Astrocyte (in vitro differentiated cells and primary cell): ENCODE measurements around the gene FAM53B. TPM values are rescaled to one million over a fixed set of nuclear protein-coding genes. Genes with fewer than 3 reads are reported as not detected.

ENCODE experiments used
- DNase-seq: peaks from one replicate; pipeline ENCODE4 v3.0.0-alpha.2; 2010; ENCODE audit warnings: low read depth
- FAIRE-seq: peaks from 2 replicates; lab custom pipeline; 2011; peaks lifted over from hg19 to GRCh38; lab: Jason Lieb, UNC
- H2AFZ ChIP-seq: 2 replicates; pipeline ENCODE4 v1.6.0; 2012; ENCODE audit warnings: low read depth, low read length, inconsistent platforms
- H3K27ac ChIP-seq: 2 replicates; pipeline ENCODE4 v1.5.1; 2011; ENCODE audit warnings: low read depth, low read length, inconsistent platforms
- H3K27me3 ChIP-seq: 2 replicates; pipeline ENCODE4 v1.6.0; 2011; ENCODE audit warnings: low read length, inconsistent platforms; ENCODE audit not compliant: insufficient read depth
- H3K36me3 ChIP-seq: 2 replicates; pipeline ENCODE4 v1.5.1; 2011; ENCODE audit warnings: low read length, inconsistent platforms; ENCODE audit not compliant: insufficient read depth
- H3K4me1 ChIP-seq: 2 replicates; pipeline ENCODE4 v1.5.1; 2011; ENCODE audit warnings: low read length, inconsistent platforms; ENCODE audit not compliant: insufficient read depth
- H3K4me2 ChIP-seq: 2 replicates; pipeline ENCODE4 v1.6.0; 2012; ENCODE audit warnings: low read length, inconsistent platforms
- H3K4me3 ChIP-seq: 2 replicates; pipeline ENCODE4 v1.5.1; 2011; ENCODE audit warnings: low read depth, mild to moderate bottlenecking, low read length, inconsistent platforms; ENCODE audit not compliant: insufficient read depth
- H3K79me2 ChIP-seq: 2 replicates; pipeline ENCODE4 v1.6.0; 2012; ENCODE audit warnings: mild to moderate bottlenecking, low read length, inconsistent platforms; ENCODE audit not compliant: insufficient read depth
- H3K9ac ChIP-seq: 2 replicates; pipeline ENCODE4 v1.6.0; 2012; ENCODE audit warnings: mild to moderate bottlenecking, low read length, inconsistent platforms
- H3K9me3 ChIP-seq: 2 replicates; pipeline ENCODE4 v1.5.1; 2012; ENCODE audit warnings: low read depth, mild to moderate bottlenecking, low read length, inconsistent platforms; ENCODE audit not compliant: insufficient read depth
- H4K20me1 ChIP-seq: 2 replicates; pipeline ENCODE4 v1.6.0; 2012; ENCODE audit warnings: low read length, inconsistent platforms; ENCODE audit not compliant: insufficient read depth
- H3K27ac Mint-ChIP-seq: one replicate; pipeline ENCODE4 v1.8.0; 2021; ENCODE audit warnings: mild to moderate bottlenecking, mixed read lengths; ENCODE audit not compliant: unreplicated experiment
- H3K27me3 Mint-ChIP-seq: one replicate; pipeline ENCODE4 v1.8.0; 2021; ENCODE audit warnings: low read depth, mixed read lengths; ENCODE audit not compliant: unreplicated experiment
- H3K36me3 Mint-ChIP-seq: one replicate; pipeline ENCODE4 v1.8.0; 2021; ENCODE audit warnings: low read depth, mixed read lengths; ENCODE audit not compliant: unreplicated experiment
- H3K4me1 Mint-ChIP-seq: one replicate; pipeline ENCODE4 v1.8.0; 2021; ENCODE audit warnings: low read depth, mixed read lengths; ENCODE audit not compliant: unreplicated experiment
- H3K4me3 Mint-ChIP-seq: one replicate; pipeline ENCODE4 v1.8.0; 2021; ENCODE audit warnings: mild to moderate bottlenecking, moderate library complexity, mixed read lengths; ENCODE audit not compliant: unreplicated experiment
- H3K9me3 Mint-ChIP-seq: one replicate; pipeline ENCODE4 v1.8.0; 2021; ENCODE audit warnings: mild to moderate bottlenecking, mixed read lengths; ENCODE audit not compliant: unreplicated experiment
- CTCF ChIP-seq: IDR thresholded peaks from 2 replicates; pipeline ENCODE4 v1.5.1; 2011; ENCODE audit warnings: low read depth, mild to moderate bottlenecking, inconsistent platforms, low read length, moderate library complexity; ENCODE audit not compliant: insufficient read depth
- EZH2 ChIP-seq: IDR thresholded peaks from 2 replicates; pipeline ENCODE4 v1.6.1; 2012; ENCODE audit warnings: mild to moderate bottlenecking, low read length, inconsistent platforms; ENCODE audit not compliant: insufficient read depth
- total RNA-seq: library from RNA; stranded (reverse); gene quantifications from 2 replicates; pipeline ENCODE4 v1.2.1, GENCODE V29; 2021

The FAM53B gene
- total RNA-seq, 1 donor from 2014 or later = 12.9 TPM

- Histone ChIP-seq H3K9ac (no peak overlapping the region), H3K79me2 (peaks cover 11% of the 10 kb centered on the region), H3K4me3 (no peak overlapping the region), H3K27me3 (no peaks in the 10 kb centered on the region), H3K9me3 (no peaks in the 10 kb centered on the region), H3K27ac (no peak overlapping the region), H2AFZ (no peak overlapping the region), H3K4me2 (no peak overlapping the region), H4K20me1 (peaks cover 20% of the 10 kb centered on the region), H3K4me1 (peaks cover 24% of the 10 kb centered on the region), H3K36me3 (no peaks in the 10 kb centered on the region)
- TF ChIP-seq CTCF (peak; percentile 28), EZH2 (no peak)
- Mint-ChIP-seq H3K36me3 (no peaks in the 10 kb centered on the region), H3K4me3 (no peak overlapping the region), H3K4me1 (peaks cover 17% of the 10 kb centered on the region), H3K9me3 (no peaks in the 10 kb centered on the region), H3K27ac (no peak overlapping the region), H3K27me3 (no peaks in the 10 kb centered on the region)
- FAIRE-seq (peak; percentile 66), DNase-seq (no peak)
Observed at GRCh38 chr10:124745673-124746072, 1.5 kb upstream of the FAM53B start.

GRCh38 chr10:124745252-124745651, 1.1 kb upstream of the FAM53B start:
- Mint-ChIP-seq H3K27me3 (no peaks in the 10 kb centered on the region), H3K4me1 (peaks cover 21% of the 10 kb centered on the region), H3K27ac (no peak overlapping the region), H3K9me3 (no peaks in the 10 kb centered on the region), H3K36me3 (no peaks in the 10 kb centered on the region), H3K4me3 (peak overlapping the region; percentile 85)
- FAIRE-seq (no peak), DNase-seq (no peak)
- no peak overlapping the region for H3K27ac ChIP-seq
- H3K9ac ChIP-seq = peak overlapping the region; percentile 68
- no peak overlapping the region for H2AFZ ChIP-seq
- H4K20me1 ChIP-seq = peaks cover 24% of the 10 kb centered on the region
- peaks cover 12% of the 10 kb centered on the region for H3K79me2 ChIP-seq
- H3K4me1 ChIP-seq = peaks cover 29% of the 10 kb centered on the region
- H3K27me3 ChIP-seq = no peaks in the 10 kb centered on the region
- no peaks in the 10 kb centered on the region for H3K9me3 ChIP-seq
- TF ChIP-seq EZH2 = no peak
- TF ChIP-seq CTCF = no peak
- no peaks in the 10 kb centered on the region for H3K36me3 ChIP-seq
- H3K4me3 ChIP-seq = no peak overlapping the region
- H3K4me2 ChIP-seq = peak overlapping the region; percentile 88
